Left renal pelvis (tissue), 4 donors: ENCODE measurements around the gene TAMM41. TPM values are rescaled to one million over a fixed set of nuclear protein-coding genes. Genes with fewer than 3 reads are reported as not detected.
A peak's percentile ranks its signal among the peaks of the same experiment; 100 is the strongest.
"Not testable (repeated sequence)": the region's sequence is repeated elsewhere in the genome, so short reads cannot be mapped to it uniquely, and the experiment has no call there.

ENCODE experiments used
- DNase-seq, 4 donors: peaks; one replicate each; pipeline ENCODE4 v3.0.0-alpha.2; 2013; ENCODE audit warnings: low read depth in 4 of 4, low spot score in 3 of 4
- polyA plus RNA-seq, 4 donors: library from polyadenylated mRNA; unstranded; fragments of 120-200 nt; gene quantifications; one replicate each; pipeline ENCODE4 v1.2.1, GENCODE V29; 2013; ENCODE audit not compliant: insufficient read length in 4 of 4

Gene TAMM41, protein sequence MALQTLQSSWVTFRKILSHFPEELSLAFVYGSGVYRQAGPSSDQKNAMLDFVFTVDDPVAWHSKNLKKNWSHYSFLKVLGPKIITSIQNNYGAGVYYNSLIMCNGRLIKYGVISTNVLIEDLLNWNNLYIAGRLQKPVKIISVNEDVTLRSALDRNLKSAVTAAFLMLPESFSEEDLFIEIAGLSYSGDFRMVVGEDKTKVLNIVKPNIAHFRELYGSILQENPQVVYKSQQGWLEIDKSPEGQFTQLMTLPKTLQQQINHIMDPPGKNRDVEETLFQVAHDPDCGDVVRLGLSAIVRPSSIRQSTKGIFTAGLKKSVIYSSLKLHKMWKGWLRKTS
- 10 to 100 TPM; 15.8 to 21.4 (median 19.5) TPM for polyA plus RNA-seq

DNA sequence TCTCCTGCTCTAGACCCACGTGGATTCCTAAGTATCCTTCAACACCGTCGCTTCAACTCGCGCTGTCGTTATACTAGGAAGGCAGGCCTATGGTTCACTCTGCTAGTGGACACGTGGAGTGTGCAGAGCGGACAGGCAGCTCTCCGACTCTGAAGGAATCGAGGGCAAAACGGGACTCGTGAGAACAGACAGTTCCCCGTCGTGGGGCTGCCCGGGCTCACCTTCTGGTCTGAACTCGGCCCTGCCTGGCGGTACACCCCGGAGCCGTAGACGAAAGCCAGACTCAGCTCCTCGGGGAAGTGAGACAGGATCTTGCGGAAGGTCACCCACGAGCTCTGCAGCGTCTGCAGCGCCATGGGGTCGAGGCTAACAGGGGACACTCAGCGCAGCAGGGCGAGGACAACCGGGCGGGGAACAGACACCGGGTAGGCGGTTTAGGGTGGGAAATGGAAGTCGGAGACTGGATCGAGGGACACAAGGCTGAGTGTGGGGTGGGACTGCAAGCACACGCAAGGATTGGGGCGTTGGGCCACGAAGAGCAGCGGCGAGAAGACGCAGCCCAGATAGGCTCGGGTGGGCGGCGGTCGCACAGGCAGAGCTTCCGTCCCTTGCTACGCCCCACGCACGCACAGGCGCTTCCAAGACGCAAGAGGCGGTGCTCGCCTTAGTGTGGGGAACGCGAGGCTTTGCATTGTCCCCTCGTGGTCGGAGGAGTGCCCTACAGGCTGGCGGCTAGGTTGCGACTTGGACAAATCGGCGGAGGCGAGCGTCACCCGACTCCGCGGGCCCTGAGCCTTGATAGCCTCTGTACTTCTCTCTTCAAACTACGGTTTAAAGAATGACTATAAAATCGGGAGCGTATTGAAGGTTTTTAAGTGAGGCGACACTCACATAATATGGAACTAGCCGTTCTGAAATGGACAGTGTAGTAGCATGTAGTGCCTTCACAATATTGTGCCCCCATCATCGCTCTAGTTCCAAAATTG, at the start of gene TAMM41:
Gene TAMM41 (minus strand): TSS at position 605 of the 986 bp plus-strand sequence. CDS start 249 bp downstream, at position 356.
- DNase-seq, result peak; percentile 66 to 75 (median 70)

DNA sequence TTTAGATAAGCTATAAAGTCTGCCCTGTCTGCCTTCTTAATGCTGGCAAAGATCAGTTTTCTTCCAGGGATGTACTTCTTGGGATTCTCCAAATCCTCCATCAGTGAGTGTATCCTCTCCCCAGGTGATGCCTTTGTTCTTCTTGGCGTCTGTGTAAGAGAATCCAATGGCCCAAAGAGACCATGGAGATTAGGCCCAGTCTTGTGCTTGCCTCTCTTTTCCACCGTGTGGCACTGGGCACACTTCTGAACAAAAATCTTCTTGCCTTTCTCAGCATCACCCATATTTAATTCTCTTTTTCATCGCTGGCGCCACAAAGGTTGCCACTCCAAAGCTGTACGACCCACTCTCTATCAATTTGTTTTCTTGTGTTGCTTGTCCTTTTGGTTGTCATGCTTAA, 32.2 kb upstream of the TAMM41 start:
- DNase-seq, result no peak

DNA sequence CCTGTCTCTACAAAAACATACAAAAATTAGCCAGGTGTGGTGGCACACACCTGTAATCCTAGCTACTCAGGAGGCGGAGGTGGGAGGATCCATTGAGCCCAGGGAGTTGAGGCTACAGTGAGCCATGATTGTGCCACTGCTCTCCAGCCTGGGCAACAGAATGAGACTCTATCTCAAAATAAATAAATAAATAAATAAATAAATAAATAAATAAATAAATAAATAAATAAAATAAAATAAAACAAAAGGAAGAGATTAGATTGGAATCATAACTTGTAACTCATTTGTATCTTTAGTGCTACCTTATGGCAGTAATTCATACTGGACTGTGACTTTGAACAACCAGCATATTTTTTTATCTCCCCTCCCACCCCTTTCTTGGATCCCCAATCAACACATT, 28.0 kb upstream of the TAMM41 start:
- DNase-seq, result not testable (repeated sequence)

DNA sequence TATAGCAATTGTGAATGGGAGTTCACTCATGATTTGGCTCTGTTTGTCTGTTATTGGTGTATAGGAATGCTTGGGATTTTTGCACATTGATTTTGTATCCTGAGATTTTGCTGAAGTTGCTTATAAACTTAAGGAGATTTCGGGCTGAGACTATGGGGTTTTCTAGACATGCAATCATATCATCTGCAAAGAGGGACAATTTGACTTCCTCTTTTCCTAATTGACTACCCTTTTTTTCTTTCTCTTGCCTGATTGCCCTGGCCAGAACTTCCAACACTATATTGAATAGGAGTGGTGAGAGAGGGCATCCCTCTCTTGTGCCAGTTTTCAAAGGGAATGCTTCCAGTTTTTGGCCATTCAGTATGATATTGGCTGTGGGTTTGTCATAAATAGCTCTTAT, 17.1 kb upstream of the TAMM41 start:
- not testable (repeated sequence) for DNase-seq

DNA sequence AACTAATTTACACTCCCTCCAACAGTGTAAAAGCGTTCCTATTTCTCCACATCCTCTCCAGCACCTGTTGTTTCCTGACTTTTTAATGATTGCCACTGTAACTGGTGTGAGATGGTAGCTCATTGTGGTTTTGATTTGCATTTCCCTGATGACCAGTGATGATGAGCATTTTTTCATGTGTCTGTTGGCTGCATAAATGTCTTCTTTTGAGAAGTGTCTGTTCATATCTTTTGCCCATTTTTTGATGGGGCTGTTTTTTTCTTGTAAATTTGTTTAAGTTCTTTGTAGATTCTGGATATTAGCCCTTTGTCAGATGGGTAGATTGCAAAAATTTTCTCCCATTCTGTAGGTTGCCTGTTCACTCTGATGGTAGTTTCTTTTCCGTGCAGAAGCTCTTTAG, 15.9 kb upstream of the TAMM41 start:
- not testable (repeated sequence) for DNase-seq

DNA sequence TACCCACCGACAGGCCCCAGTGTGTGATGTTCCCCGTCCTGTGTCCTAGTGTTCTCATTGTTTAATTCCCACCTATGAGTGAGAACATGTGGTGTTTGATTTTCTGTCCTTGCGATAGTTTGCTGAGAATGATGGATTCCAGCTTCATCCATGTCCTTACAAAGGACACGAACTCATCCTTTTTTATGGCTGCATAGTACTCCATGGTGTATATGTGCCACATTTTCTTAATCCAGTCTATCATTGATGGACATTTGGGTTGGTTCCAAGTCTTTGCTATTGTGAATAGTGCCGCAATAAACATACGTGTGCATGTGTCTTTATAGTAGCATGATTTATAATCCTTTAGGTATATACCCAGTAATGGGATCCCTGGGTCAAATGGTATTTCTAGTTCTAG, 15.5 kb upstream of the TAMM41 start:
- not testable (repeated sequence) for DNase-seq

DNA sequence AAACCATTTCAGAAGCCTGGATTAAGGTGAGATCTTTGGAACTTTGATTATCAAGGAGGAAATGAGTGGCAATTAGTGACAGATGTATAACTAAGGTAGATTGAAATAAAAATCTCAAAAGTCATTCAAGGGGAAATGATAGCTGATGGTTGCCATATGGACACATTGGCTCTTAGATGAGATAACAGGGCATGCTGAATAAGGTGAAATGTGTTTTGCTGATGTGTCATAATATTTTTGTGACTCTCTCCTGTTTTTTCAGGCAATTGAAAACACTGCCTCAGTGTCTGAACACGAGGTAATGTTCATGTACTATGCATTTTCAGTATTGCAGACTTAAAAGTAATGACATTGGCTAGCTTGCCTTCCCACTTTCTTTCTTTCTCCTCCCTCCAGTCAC, 13.5 kb upstream of the TAMM41 start:
- not testable (repeated sequence) for DNase-seq

DNA sequence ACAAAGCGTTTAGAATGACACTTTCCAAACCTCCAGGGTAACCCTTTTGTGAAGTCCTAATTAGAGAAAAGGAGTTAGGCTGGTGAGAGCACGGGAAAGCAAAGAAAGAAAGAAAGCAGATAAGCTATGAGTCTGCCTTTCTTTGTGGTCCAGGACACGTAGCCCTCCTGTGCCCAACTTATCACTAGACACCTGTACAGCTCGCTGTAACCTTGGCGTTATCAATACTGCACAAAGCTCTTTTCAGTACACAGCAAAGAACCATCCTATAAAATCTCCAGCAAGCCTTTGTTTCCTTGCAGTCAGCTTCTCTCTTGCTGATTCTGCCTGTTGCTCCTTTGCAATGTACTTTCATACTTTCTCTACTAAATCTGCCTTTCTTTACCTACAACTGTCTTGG, 6.8 kb upstream of the TAMM41 start:
- no peak for DNase-seq

DNA sequence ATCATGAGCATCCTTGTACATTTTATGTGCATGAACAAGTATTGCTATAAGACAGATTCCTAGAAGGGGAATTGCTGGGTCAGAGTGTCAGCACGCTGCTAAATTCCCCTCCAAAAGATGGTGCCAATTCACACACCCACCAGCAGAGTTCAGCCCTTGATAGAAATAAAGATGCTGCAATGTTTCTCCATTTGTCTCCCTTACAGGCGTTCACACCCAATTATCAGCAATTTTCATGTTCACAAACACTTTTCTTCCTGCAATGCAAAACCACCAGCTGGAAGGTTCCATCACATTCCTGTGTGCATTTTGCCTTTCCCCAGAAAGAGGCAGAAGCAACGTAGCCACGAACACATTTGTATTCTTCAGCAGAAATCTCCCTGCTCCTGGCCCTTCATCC, 3.3 kb upstream of the TAMM41 start:
- DNase-seq, result no peak

DNA sequence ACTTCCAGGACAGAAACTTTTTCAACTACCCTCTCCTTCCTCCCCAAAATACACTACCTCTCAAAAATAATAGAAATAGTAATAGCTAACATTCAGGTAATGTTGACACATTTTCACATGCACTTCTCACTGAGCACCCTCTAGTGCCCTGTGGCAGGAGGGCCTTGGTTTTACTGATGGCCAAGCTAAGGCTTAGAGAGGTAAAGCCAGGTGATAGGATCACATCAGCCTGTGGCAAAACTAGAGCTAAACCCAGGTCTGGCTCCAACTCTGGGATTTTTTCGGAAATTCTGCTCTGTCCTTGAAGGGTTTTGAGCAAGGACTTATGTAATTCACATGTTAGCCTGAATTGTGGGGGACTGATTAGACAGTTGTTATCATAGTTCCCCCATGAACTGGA, 922 bp upstream of the TAMM41 start:
- DNase-seq, result no peak

DNA sequence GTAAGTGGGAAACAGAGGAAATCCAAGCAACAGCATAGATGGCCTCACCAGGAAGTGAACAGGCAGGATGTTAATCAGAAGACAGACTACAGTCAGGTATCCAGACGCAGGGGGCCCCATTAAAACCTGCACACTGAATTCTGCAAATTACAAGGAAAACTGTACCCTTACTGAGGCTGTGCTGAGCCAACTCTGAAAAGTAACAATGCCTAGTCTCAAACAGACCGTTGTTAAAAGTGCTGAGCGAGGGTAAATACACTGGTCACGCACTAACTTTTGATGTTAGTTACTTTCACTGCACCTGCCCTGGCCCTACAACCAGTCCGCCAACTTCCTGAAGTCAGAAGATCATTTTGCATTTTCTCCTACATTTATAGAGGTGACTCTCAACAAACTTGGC, 1.0 kb downstream of the TAMM41 start:
- peak in 1 of 4 donors; percentile 3 for DNase-seq

DNA sequence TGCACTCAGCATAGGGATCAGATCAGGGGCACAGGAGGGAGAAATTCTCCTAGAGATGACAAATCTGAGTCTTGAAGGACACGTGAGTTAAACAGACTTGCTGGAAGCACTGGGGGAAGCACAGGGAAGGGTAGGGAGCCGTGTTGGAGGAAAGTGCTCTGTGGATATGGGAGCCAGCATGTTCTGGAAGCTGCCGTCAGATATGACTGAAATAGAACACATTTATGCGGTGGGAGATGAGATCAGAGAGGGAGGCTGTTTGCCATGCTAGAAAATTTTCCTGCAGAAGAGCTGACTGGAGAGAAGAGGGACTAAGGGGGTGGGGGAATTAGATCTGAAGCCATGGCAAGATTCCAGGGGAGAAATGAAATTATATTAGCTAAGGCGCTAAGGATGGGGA, 1.8 kb downstream of the TAMM41 start:
- DNase-seq, result no peak

DNA sequence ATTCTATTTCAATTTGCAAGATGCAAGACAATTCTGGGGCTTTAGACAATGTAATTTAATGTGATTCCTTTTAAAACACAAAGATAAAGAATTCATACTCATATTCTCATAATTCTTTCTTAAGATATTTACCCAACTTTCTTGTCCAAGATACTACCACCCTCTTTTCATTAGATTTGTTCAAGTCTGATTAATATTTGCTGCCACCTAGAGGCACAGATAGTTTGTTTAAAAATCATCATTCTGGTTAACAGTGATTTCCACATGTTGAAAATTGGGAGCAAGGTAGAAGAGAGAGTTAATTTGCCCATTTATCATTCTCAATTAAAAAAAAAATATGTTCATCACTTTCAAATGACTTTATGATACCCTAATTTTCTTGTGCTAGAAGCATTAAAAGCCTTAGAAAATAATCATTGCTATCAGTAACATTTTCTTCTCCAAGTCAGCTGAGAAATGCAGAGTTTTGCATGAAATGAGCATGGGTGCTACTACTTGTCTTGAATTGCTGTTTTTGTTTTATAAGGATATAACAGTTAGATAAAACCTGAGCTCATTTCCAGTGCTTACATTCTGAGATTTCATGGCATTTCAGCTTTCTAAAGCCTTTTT, 11.6 kb downstream of the TAMM41 start:
- no peak for DNase-seq

DNA sequence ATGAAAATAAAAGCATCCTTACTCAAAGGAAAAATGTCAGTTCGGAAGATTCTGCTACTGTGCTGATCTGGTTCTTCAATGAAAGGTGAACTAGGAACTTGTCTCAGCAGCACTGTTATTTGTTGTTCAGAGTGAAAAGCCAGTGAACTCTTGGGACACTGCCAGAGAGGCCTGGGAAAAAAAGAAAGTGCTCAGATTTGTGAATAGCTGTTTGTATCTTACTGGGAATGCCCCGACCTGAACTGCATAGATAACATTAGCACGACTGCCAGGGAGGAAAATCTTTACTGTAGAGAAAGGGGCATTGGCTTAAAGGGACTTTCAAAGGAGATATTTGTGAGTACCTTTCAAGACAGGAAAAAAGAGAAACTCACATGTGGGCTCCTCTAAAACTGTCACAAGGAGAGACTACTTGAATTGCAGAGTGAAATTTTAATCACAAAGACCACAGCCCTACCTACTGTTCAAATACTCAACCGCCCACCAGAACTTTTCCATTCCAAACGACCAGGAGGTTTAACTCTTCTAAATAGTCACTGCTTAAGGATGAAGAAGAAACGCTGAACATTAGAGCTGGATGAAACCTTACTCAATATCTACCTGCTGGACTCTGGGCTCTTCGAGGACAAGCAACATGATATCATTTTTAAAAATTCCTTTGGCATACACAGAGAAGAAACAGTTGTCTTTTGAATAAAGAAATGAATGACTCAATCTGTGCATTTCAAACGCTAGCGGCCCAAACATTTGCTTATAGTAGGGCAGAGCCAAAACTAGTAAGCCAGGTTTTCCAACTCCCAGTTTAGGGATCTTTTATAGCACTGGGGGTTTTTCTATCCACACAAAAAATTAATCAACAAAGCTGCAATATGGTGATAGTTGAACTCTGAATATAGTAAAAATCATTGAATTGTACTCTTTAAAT, 13.4 kb downstream of the TAMM41 start:
- DNase-seq, result no peak

DNA sequence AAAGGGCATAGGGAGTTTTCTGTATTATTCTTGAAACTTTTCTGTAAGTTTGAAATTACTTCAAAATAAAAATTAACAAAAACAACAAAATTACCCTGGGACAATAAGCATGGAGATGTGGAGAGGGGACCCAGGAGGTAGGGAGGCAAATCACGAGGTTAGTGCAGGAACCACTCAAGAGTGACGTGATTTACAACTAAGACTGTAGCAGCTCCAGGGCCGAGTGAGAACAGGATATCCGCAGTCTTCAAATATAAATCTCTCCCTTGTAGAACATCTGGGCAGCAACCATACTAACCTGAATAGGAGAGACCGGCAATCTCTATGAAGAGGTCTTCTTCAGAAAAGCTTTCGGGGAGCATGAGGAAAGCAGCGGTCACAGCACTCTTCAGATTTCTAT, 17.3 kb downstream of the TAMM41 start:
- no peak for DNase-seq

DNA sequence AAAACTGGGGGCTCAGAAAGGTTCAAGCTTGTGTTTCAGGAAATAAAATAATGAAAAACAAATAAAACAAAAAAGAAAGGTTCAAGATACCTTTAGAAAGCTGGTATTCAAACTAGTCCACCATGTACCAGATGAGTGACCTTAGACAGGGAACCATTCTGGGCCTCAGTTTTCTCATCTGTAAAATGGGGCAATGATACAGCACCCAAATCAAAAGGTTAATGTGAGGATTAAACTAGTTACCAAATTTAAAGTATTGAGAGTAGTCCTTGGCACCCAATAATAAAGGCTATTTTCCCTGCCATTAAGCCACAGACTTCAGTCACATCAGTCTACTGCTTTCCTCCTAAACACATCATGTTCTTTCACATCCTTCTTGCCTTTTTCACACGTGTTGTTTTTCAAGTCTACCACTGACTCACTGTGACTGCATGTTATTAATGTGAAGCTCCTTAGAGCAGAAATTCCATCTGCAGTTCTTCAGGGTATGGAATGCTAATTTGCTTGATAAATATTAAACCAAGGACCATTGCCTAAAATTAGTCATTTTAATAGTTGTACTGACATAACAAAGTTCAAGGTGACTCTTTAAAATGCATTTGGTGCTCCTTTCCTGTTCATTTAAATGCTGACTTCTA, 19.9 kb downstream of the TAMM41 start:
- no peak for DNase-seq

DNA sequence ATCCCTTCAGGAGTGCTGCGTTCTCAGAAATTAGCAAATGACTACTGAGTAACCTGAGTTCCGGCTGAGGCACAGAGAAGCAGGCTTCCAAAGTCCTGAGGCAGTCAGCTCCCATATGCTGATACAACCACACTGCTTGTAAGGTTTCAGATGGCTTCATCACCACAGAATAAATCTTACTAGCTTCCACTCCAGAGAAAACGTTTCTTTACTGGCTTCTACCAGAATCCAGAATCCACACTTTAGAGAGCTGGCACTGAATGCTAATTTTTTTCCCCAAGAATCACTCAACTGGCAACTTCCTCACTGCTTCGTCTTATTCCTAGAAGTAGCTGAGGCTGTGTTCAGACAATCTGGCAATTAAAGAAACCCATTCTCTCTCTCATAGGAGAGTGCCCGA, 21.4 kb downstream of the TAMM41 start:
- no peak for DNase-seq

DNA sequence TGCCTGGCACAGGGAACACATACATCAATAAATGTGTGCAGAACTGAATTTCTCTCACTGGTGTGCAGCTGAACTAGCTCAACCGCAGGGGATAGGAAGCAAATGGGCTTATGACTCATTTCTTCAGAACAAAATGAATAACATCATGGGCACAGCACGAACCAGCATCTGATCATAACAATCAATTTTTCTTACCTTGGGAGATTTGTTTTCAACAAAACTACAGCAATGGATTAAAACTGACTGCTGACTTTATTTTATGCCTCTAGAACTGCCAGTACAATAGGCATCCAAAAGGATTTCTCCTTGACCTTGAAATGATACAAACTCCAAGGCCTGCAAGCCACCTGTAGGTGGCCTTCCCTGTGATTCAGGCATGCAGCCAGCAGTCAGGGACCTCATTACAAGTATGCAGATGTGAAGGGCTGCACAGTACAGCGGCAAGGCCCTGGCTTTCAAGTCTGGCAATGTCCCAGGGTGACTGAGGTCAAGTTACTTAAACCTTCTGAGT, 26.1 kb downstream of the TAMM41 start:
- DNase-seq, result no peak

DNA sequence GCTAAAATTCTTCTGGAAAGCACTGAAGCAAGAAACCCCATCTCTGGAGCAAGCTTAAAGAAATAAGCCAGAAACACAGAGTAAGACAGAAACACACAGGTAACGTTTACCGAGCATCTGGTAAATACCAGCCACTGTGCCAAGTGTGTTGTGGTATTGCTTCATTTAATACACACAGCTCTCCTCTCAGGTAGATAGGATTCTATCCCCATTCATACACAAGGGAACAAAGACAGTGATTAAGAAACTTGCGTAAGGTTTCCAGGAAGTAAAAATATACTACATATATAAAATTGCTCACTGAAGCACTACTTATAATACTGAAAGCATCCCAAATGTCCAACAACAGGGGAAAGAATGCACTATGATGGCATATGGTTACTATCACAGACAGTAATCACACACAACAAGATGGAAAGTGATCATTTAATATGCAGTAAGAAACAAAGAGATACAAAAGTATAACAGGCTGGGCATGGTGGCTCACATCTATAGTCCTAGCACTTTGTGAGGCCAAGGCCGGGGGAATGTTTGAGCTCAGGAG, 27.5 kb downstream of the TAMM41 start:
- no peak for DNase-seq
